ENCODE results near the gene ITGB3. TPM values are rescaled to one million over a fixed set of nuclear protein-coding genes. Genes with fewer than 3 reads are reported as not detected.
"Not testable (repeated sequence)": the region's sequence is repeated elsewhere in the genome, so short reads cannot be mapped to it uniquely, and the experiment has no call there.

ITGB3 gene
- total RNA-seq, 2 donors from 2014 or later: 3.2 to 11.9 TPM

GRCh38 chr17:47267354-47267828, 13.8 kb downstream of the ITGB3 start:
- intact Hi-C loops (cut with DNase I, micrococcal nuclease): no loop called here
- DNase-seq (no peak), ATAC-seq (no peak)

GRCh38 chr17:47268964-47269363, 15.3 kb downstream of the ITGB3 start:
- DNase-seq; ATAC-seq; intact Hi-C loops (cut with DNase I, micrococcal nuclease): not testable (repeated sequence)

GRCh38 chr17:47269561-47270280, 16.1 kb downstream of the ITGB3 start:
- DNase-seq; intact Hi-C loops (cut with DNase I, micrococcal nuclease); ATAC-seq: not testable (repeated sequence)

GRCh38 chr17:47270946-47271705, 17.5 kb downstream of the ITGB3 start:
- no peak for ATAC-seq
- intact Hi-C loops (cut with DNase I, micrococcal nuclease): no loop called here
- DNase-seq: no peak

GRCh38 chr17:47272491-47272890, 18.9 kb downstream of the ITGB3 start:
- ATAC-seq: no peak
- no peak for DNase-seq
- intact Hi-C loops (cut with DNase I, micrococcal nuclease): no loop called here

GRCh38 chr17:47273245-47273644, 19.6 kb downstream of the ITGB3 start:
- ATAC-seq: no peak
- DNase-seq: no peak
- intact Hi-C loops (cut with DNase I, micrococcal nuclease): no loop called here

- DNase-seq (no peak), ATAC-seq (no peak)
- intact Hi-C loops (cut with DNase I, micrococcal nuclease): no loop called here
Observed at GRCh38 chr17:47274319-47275069, 20.9 kb downstream of the ITGB3 start.

GRCh38 chr17:47275245-47275984, 21.8 kb downstream of the ITGB3 start:
- intact Hi-C loops (cut with DNase I, micrococcal nuclease): no loop called here
- DNase-seq (peak; percentile 70 to 84), ATAC-seq (peak; percentile 23)

GRCh38 chr17:47276444-47276843, 22.8 kb downstream of the ITGB3 start:
- ATAC-seq (peak; percentile 67), DNase-seq (no peak)
- intact Hi-C loops (cut with DNase I, micrococcal nuclease): no loop called here

GRCh38 chr17:47276868-47277267, 23.2 kb downstream of the ITGB3 start:
- intact Hi-C loops (cut with DNase I, micrococcal nuclease): no loop called here
- DNase-seq: peak; percentile 44 to 76
- ATAC-seq: peak; percentile 78

GRCh38 chr17:47277921-47278320, 24.3 kb downstream of the ITGB3 start:
- DNase-seq: no peak
- no peak for ATAC-seq
- intact Hi-C loops (cut with DNase I, micrococcal nuclease): no loop called here

GRCh38 chr17:47278561-47278960, 24.9 kb downstream of the ITGB3 start:
- intact Hi-C loops (cut with DNase I, micrococcal nuclease): no loop called here
- no peak for DNase-seq
- ATAC-seq: no peak

GRCh38 chr17:47279062-47279801, 25.6 kb downstream of the ITGB3 start:
- intact Hi-C loops (cut with DNase I, micrococcal nuclease): no loop called here
- DNase-seq (peak; percentile 26 to 52), ATAC-seq (no peak)

GRCh38 chr17:47280072-47280811, 26.6 kb downstream of the ITGB3 start:
- DNase-seq (no peak), ATAC-seq (no peak)
- intact Hi-C loops (cut with DNase I, micrococcal nuclease): no loop called here

GRCh38 chr17:47281216-47281615, 27.6 kb downstream of the ITGB3 start:
- no peak for ATAC-seq
- DNase-seq: no peak
- intact Hi-C loops (cut with DNase I, micrococcal nuclease): no loop called here

GRCh38 chr17:47285003-47285402, 31.4 kb downstream of the ITGB3 start:
- intact Hi-C loops (cut with DNase I, micrococcal nuclease): no loop called here
- ATAC-seq: no peak
- no peak for DNase-seq

GRCh38 chr17:47286198-47286914, 32.7 kb downstream of the ITGB3 start:
- intact Hi-C loops (cut with DNase I, micrococcal nuclease): no loop called here
- DNase-seq (no peak), ATAC-seq (no peak)
